ENCODE measurements around the gene PLEKHM3.

Gene PLEKHM3

DNA sequence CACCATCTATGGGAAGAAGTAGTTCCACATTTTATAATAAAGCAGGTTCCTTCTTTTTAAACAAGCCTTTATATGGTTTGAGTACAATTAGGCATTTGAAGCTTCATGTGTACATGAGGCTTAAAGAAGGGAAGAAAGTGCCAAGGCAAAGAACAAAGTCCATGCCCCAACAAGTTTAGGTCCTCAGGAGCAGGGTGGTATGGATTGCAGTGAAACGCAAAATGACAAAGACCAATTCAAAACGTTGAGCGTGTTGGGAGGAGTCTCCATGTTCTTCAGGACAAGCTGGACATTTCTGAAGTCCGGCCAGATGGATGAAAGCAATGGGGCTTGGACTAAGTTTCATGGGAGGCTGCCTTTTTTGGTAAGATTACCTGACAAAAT lies 176.8 kb downstream of the PLEKHM3 start:
- no peak for DNase-seq

DNA sequence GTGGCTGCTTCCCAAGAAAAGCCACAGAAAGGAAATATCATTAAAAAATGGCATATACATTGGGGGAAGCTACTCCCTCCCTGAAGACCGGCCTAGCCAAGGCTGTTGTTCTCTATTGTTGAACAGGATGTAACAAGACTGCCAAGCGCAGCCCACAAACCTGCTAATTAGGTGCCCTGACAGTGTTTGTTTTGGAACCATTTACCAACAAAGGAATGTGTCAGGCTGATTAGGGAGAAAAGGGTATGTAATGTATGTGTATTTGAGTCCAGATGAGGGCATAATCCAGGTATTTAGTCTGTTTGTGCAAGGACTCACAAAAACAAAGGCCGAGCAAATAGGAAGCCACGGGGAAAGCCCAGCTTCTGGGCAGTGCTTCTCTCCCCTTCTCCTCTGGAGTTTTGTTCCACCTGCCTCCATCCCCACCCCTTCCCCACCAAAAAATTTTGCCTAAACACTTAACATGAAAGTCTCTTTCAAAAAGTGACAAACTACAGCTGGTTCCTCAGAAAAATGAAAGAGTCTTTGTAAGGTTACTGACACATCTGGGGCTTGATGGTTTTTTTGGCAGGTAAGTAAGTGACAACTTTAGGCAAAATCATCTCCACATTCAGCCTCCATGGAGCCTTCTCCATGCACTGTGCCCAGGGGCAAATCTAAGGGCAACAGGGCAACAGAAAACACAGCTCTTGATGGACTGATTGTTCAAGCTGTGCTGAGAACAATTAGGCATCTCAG lies 177.4 kb downstream of the PLEKHM3 start:
- no peak for DNase-seq

GRCh38 chr2:207847098-207847806 lies 178.1 kb downstream of the PLEKHM3 start:
- DNase-seq = no peak

GRCh38 chr2:207845202-207845864 lies 180.0 kb downstream of the PLEKHM3 start:
- no peak for DNase-seq

GRCh38 chr2:207844648-207845047 lies 180.7 kb downstream of the PLEKHM3 start:
- no peak for DNase-seq

DNA sequence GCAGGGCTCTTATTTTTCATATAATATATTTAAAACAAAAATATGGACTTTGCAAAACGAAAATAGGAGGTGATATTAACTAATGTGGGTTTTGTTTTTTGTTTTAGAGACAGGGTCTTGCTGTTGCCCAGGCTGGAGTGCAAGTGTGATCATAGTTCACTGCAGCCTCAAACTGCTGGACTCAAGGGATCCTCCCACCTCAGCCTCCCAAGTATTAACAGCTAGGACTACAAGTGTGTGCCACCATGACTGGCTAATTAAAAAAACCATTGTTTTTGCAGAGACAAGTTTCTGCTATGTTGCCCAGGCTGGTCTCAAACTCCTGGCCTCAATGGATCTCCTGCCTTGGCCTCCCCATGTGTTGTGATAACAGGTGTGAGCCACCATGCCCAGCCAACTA lies 185.2 kb downstream of the PLEKHM3 start:
- no peak for DNase-seq

DNA sequence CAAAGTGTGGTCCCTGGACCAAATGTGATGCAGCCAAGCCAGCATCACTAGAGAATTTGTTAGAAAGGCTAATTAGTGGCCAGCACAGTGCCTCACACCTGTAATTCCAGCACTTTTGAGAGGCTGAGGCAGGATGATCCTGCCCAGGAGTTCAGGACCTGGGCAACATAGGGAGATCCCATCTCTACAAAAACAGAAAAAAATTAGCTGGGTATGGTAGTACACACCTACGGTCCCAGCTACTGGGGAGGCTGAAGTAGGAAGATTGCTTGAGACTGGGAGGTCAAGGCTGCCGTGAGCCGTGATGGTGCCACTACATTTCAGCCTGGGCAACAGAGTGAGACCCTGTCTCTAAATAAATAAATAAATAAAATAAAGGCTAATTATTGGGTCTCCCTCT lies 185.8 kb downstream of the PLEKHM3 start:
- DNase-seq = no peak

GRCh38 chr2:207839028-207839427 lies 186.3 kb downstream of the PLEKHM3 start:
- DNase-seq = no peak

DNA sequence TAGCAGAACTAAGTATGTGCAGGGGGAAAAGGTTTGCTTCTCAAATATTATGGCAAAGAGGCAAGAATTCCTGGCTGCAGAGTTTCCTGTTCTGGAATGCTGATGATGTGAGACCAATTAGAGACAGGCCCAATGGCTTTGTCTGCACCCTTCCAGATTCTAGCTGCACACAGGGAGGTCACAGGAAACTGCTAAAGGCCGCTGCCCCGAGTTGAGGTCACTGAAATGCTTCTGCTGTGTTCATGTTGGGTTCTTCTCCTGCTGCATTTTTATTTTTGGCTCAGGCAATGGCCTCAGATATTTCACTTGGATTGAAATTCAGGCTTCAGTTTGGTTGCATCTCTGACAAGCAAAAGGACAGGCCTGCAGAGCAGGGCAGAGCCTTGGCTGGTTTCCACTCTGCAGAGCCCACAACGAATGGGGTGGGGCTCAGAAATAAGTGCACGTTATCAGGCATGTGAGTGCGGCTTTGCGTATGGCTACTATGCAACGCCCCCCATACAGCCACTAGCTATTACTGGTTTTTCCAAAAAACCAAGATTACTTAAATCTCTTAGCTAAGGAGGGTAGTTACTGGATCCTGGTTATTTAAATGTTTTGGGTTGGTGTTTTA lies 188.7 kb downstream of the PLEKHM3 start:
- no peak for DNase-seq

- DNase-seq = no peak
These were observed 189.5 kb downstream of the PLEKHM3 start for GRCh38 chr2:207835805-207836204.

DNA sequence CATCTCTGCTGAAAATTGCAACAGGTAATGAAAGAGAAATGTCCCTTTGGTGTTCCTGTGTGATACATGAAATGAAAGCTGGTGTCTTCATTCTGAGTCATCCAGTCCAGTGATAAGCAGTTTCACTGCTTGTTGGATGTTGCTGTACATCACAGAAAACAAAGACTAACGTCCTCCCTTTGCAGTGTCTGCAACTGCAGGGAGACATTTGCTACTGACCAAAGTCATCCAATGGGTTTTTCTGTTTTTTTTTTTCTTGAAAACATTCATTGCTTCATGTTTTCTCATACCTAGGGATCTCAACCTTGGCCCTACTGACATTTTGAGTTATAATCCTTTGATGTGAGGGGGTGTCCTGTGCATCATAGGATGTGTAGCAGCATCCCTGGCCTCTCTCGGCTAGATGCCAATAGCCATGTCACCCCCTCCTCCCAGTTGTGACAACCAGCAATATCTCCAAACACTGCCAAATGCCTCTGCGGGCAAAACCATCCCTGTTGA lies 192.0 kb downstream of the PLEKHM3 start:
- DNase-seq = no peak

DNA sequence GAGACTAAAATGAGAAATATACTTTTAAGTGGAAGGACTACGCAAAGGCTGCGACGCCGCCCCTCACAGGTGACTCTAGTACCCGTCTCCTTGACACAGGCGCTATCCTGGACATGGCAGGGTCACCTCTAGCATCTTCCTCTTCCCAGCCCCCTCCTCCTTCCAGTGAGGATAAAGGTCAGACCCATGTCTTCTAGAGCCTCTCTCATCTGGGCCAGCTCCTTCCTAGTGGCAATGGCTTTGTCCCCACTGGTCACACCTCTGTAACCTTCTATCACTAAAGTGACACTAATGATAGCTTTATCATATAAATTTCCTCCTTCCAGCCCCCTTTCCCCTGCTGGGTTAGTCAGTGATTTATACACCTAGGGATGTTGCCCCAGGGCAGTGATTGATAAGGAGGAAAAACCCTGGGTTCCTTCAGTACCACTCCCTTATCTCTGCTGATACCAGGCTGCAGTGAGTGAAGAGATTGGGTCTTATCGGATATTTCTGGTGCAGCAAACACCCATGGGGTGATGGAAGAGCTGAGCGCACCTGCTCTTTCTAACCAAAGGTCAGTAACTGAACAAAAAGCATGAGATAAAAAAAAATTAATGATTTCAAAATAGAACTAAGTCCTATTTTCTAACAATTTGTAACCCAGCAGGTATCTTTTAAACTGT lies 193.6 kb downstream of the PLEKHM3 start:
- no peak for DNase-seq

DNA sequence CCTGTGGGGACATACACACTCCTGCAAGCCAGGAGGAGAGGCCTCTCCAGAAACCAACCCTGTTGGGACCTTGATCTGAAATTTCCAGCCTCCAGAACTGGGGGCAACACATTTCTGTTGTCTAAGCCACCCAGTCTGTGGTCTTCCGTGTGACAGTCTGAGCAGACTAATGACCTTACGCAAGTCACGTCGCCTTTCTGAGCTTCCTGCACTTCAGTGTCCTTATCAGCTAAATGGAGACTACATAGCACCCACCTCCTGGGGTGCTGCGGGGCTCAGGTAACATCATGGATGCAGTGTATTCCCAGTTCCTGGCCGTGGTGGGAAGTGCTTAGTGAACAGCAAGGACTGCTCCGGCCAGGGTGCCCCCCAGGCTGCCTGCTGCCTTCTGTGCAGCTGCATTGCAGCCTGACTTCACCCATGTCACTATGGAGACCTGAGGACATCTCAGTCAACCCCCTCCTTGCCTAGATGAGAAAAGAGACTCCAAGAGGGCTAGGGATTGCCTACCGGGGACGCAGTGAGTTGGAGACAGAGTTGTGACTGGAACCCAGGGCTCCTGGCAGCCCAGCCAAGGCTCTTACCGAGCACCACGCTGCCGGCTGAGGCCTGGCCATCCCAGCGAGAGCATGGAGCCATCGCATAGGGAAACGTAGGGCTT lies 194.4 kb downstream of the PLEKHM3 start:
- no peak for DNase-seq

DNA sequence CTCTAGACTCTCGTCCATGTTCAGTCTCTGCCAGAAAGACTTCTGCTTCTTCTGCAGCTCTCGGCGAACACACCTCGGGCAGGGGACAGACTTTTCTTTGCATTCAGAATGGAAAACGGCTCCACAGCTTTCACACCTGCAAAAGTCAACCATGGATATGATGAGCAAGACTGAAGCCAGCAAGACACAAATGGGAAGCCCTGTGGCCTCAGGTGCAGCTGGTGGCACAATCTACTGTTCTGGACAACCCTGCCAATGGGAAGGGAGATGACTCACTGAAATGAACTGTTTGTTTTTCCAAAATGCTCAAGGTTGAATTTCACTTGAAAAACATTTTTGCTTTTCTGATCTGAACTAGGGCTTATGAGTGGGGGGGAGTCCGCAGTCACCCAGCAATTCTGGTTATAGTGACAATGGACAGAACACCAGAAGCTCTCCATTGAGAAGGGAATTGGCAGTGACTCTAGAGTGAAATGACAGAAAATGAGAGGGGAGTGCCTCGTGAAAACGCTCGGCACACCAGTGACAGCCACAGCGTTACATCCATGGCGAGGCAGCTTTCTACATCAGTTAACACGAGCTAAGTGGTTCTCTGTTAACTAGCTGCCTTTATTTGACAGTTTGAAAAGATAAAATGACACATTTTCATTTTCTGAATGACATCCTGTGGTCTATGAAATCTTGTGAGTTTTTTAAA lies 196.8 kb downstream of the PLEKHM3 start:
- DNase-seq = no peak

DNA sequence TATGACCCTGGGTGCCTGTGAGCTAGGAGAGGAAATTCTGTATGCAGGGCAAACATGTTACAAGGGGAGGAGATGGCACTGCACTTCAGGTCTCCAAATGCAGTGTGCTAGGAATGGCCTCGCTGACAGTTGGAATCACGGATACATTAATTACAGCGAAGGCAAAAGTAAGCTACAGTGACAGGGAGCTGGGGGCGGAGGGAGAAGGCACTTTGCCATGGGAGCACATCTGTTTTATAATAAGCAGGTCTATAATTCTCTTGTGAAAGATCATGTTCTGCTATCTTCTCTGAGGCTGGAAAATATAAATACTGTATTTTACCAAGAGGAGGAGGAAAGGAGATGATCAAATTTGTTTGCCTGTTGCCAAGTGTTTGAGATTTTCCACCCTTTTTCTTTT lies 199.3 kb downstream of the PLEKHM3 start:
- DNase-seq = no peak

- DNase-seq = no peak
These were observed 200.0 kb downstream of the PLEKHM3 start for GRCh38 chr2:207825045-207825954.

- DNase-seq = no peak
These were observed 201.5 kb downstream of the PLEKHM3 start for GRCh38 chr2:207823865-207824264.

GRCh38 chr2:207819839-207820784 lies 205.2 kb downstream of the PLEKHM3 start:
- DNase-seq = no peak

All from stimulated activated naive CD4-positive, alpha-beta T cell (primary cell).